ENCODE data around the gene RPS18.
A peak's percentile ranks its signal among the peaks of the same experiment; 100 is the strongest.

RPS18 gene

DNA sequence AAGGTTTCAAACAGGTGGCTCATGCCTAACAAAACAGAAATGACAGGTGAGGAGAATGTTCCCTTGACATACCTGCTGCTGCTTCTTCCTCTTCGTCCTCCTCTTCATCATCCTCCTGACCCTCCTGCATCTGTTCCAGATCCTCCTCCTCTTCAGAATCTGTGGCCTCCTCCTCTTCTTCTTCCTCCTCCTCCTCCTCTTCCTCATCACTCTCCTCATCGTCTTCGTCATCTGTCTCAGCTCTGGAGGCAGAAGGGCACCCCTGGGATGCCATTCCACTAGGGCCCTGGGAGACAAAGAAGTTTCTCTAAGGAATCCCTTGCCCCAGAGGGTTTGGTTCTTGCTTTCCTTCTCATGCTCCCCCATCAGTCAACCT, 48.1 kb downstream of the RPS18 start:
- Histone ChIP-seq H4K20me1 (ENCODE audit: low read depth, low read length) (no peaks in the 10 kb centered on the region; the same call in 1 of the 2 replicates), H3K27ac (ENCODE audit: low read depth, low read length) (peak overlapping the region; percentile 77; the same call in 1 of the 2 replicates), H3K79me2 (ENCODE audit: insufficient read depth, low read length) (peaks cover 34% of the 10 kb centered on the region), H3K4me2 (ENCODE audit: low read depth, low read length, poor library complexity, severe bottlenecking) (peak overlapping the region; percentile 55), H3K9ac (ENCODE audit: low read length) (peak overlapping the region; percentile 45; the same call in 1 of the 2 replicates), H3K9me2 (replicated peaks; ENCODE audit: insufficient read depth, low read length) (no peaks in the 10 kb centered on the region), H3K9me3 (ENCODE audit: insufficient read depth, low read length) (no peaks in the 10 kb centered on the region), H2AFZ (ENCODE audit: low read depth, low read length, severe bottlenecking) (no peak overlapping the region), H3K36me3 (ENCODE audit: low read length) (peaks cover 21% of the 10 kb centered on the region), H3F3A (ENCODE audit: insufficient read depth) (peaks cover 50% of the 10 kb centered on the region), H3K27me3 (ENCODE audit: low read length) (no peaks in the 10 kb centered on the region), H3K4me3 (ENCODE audit: insufficient read depth, low read length, poor library complexity, severe bottlenecking) (no peak overlapping the region)
- TF ChIP-seq, protein P1, sequence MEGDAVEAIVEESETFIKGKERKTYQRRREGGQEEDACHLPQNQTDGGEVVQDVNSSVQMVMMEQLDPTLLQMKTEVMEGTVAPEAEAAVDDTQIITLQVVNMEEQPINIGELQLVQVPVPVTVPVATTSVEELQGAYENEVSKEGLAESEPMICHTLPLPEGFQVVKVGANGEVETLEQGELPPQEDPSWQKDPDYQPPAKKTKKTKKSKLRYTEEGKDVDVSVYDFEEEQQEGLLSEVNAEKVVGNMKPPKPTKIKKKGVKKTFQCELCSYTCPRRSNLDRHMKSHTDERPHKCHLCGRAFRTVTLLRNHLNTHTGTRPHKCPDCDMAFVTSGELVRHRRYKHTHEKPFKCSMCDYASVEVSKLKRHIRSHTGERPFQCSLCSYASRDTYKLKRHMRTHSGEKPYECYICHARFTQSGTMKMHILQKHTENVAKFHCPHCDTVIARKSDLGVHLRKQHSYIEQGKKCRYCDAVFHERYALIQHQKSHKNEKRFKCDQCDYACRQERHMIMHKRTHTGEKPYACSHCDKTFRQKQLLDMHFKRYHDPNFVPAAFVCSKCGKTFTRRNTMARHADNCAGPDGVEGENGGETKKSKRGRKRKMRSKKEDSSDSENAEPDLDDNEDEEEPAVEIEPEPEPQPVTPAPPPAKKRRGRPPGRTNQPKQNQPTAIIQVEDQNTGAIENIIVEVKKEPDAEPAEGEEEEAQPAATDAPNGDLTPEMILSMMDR (IDR thresholded peaks at IDR 0.05; ENCODE audit: insufficient read depth, low read length, poor library complexity, severe bottlenecking): no peak
- TF ChIP-seq EZH2phosphoT487 (conservative IDR thresholded peaks at IDR 0.05; ENCODE audit: low read length): no peak

DNA sequence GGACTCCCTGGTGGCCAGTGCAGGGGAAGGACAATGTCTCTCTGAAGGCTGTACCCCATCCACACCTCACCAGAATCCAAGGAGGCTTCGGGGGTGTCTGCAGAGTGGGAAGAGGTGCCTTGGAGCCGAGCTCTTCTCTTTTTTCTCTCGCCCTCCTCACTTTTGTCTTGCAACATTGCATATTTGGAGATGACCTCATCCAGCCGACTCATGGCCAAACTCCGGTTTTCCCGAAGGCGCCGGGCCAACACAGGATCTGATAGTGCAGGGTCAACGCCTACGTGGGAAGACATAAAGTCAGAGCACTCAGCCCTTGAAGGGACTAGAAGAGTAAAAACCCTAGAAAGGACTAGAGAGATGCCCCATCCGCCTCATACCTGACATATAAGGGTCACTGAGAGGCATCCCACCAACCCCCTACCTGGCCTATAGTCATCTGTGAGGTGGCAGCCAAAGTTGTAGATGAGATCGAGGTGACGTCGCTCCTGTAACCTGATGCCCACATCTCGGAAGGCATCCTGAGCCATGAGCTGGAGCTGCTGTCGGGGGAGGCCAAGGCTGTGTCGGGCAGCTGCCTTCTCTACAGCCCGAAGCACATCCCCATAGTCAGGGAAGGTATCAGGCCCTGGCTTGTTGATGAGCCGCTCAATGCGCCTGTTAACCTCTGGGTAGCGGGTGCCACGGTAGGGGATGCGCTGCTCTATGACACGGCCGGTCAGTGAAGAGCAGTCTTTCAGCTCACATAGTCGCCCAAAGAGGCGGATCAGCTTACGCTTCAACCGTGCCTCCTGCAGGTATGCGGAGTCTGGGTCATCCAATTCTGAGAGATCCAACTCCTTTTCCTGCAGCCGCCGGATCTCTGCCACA, 48.7 kb downstream of the RPS18 start:
- peak overlapping the region; percentile 77; the same call in 1 of the 2 replicates for H3K27ac ChIP-seq (ENCODE audit: low read depth, low read length)
- no peak overlapping the region for H3K4me3 ChIP-seq (ENCODE audit: insufficient read depth, low read length, poor library complexity, severe bottlenecking)
- TF ChIP-seq EZH2phosphoT487 (conservative IDR thresholded peaks at IDR 0.05; ENCODE audit: low read length): no peak
- TF ChIP-seq, protein P1 (IDR thresholded peaks at IDR 0.05; ENCODE audit: insufficient read depth, low read length, poor library complexity, severe bottlenecking): no peak
- H2AFZ ChIP-seq (ENCODE audit: low read depth, low read length, severe bottlenecking): no peak overlapping the region
- H3K9ac ChIP-seq (ENCODE audit: low read length): peak overlapping the region; percentile 94
- H3K9me3 ChIP-seq (ENCODE audit: insufficient read depth, low read length): no peaks in the 10 kb centered on the region
- no peaks in the 10 kb centered on the region for H3K27me3 ChIP-seq (ENCODE audit: low read length)
- peaks cover 21% of the 10 kb centered on the region for H3K36me3 ChIP-seq (ENCODE audit: low read length)
- H3K79me2 ChIP-seq (ENCODE audit: insufficient read depth, low read length): peaks cover 34% of the 10 kb centered on the region
- H4K20me1 ChIP-seq (ENCODE audit: low read depth, low read length): no peaks in the 10 kb centered on the region; the same call in 1 of the 2 replicates
- no peaks in the 10 kb centered on the region for H3K9me2 ChIP-seq (replicated peaks; ENCODE audit: insufficient read depth, low read length)
- H3K4me2 ChIP-seq (ENCODE audit: low read depth, low read length, poor library complexity, severe bottlenecking): peak overlapping the region; percentile 69
- peaks cover 46% of the 10 kb centered on the region for H3F3A ChIP-seq (ENCODE audit: insufficient read depth)

DNA sequence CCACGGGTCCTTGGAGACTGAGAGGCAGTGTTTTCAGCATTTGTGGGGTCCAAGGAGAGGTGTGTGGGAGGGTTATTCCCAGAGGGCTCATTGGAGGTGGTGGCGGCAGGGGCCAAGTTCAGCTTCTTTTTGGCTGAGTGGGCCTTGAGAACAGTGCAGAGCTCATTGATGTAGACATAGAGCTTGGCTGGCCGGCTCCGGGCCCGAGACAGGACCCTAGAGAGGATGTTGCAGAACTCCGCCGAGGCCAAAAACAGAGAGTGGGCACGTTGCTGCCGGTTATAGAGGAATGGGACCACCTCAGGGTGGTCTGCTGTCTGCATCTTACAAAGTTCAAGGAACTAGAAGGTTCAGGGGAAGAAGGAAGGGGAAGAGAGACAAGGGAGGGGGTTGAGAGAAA, 49.4 kb downstream of the RPS18 start:
- H2AFZ ChIP-seq (ENCODE audit: low read depth, low read length, severe bottlenecking): no peak overlapping the region
- H3K27ac ChIP-seq (ENCODE audit: low read depth, low read length): peak overlapping the region; percentile 92
- H3K9me2 ChIP-seq (replicated peaks; ENCODE audit: insufficient read depth, low read length): no peaks in the 10 kb centered on the region
- peak overlapping the region; percentile 69 for H3K4me2 ChIP-seq (ENCODE audit: low read depth, low read length, poor library complexity, severe bottlenecking)
- H3K9ac ChIP-seq (ENCODE audit: low read length): peak overlapping the region; percentile 94
- H4K20me1 ChIP-seq (ENCODE audit: low read depth, low read length): no peaks in the 10 kb centered on the region; the same call in 1 of the 2 replicates
- peaks cover 34% of the 10 kb centered on the region for H3K79me2 ChIP-seq (ENCODE audit: insufficient read depth, low read length)
- peaks cover 21% of the 10 kb centered on the region for H3K36me3 ChIP-seq (ENCODE audit: low read length)
- no peaks in the 10 kb centered on the region for H3K27me3 ChIP-seq (ENCODE audit: low read length)
- H3K9me3 ChIP-seq (ENCODE audit: insufficient read depth, low read length): no peaks in the 10 kb centered on the region
- TF ChIP-seq EZH2phosphoT487 (conservative IDR thresholded peaks at IDR 0.05; ENCODE audit: low read length): no peak
- TF ChIP-seq, protein P1 (IDR thresholded peaks at IDR 0.05; ENCODE audit: insufficient read depth, low read length, poor library complexity, severe bottlenecking): no peak
- peak overlapping the region; percentile 89 for H3K4me3 ChIP-seq (ENCODE audit: insufficient read depth, low read length, poor library complexity, severe bottlenecking)
- peaks cover 51% of the 10 kb centered on the region for H3F3A ChIP-seq (ENCODE audit: insufficient read depth)

Data from SU-DHL-6 (cell line).